GM12878 (cell line): ENCODE data around the gene SETBP1. TPM values are rescaled to one million over a fixed set of nuclear protein-coding genes. Genes with fewer than 3 reads are reported as not detected.

Experiments
- ATAC-seq: fragments of 200-7000 bp; cut with Tn5 transposase; 3 replicates; pipeline ENCODE4 v1.9.1; 2020; ENCODE audit warnings: mild to moderate bottlenecking, moderate library complexity
- BruUV-seq: library from RNA; stranded (reverse); fragments of 400-500 nt; replicated peaks from 2 replicates; lab custom pipeline; 2021; lab: Mats Ljungman, UMichigan
- CTCF ChIA-PET: fragments of 300-600 bp; sonication (Branson Sonifier 250); formaldehyde crosslinking; extraction: SDS; loops from one replicate; lab custom pipeline; 2021; ENCODE audit warnings: inconsistent platforms; lab: Yijun Ruan, JAX
- POLR2A ChIA-PET: fragments of 350-600 bp; formaldehyde crosslinking; extraction: SDS; loops from one replicate; lab custom pipeline; 2021; ENCODE audit warnings: inconsistent platforms; lab: Charles Lee
- RAD21 ChIA-PET: fragments of 300-600 bp; sonication (Branson Sonifier 250); formaldehyde crosslinking; loops from one replicate; lab custom pipeline; 2023; ENCODE audit warnings: antibody characterized with exemption; ENCODE audit not compliant: unreplicated experiment; lab: Charles Lee
- SMC1A ChIA-PET: fragments of 300-600 bp; sonication (Branson Sonifier 250); formaldehyde crosslinking; loops from one replicate; lab custom pipeline; 2023; ENCODE audit not compliant: unreplicated experiment, uncharacterized antibody; lab: Charles Lee
- DNase-seq: peaks from one replicate; pipeline ENCODE4 v3.0.0-alpha.2; 2011; ENCODE audit warnings: low read depth, low spot score
- FAIRE-seq: peaks from 3 replicates; lab custom pipeline; 2011; peaks lifted over from hg19 to GRCh38; lab: Jason Lieb, UNC
- H2AFZ ChIP-seq: 2 replicates; pipeline ENCODE4 v1.6.0; 2011; ENCODE audit warnings: low read depth, low read length, control low read depth; ENCODE audit not compliant: control insufficient read depth
- H3K27ac ChIP-seq: 2 replicates; pipeline ENCODE4 v1.5.1; 2011; ENCODE audit warnings: control low read depth; ENCODE audit not compliant: control insufficient read depth, insufficient read depth
- H3K27me3 ChIP-seq, 2 experiments: replicated peaks in 1 of 2; 2 replicates each; pipeline versions ENCODE4 v1.6.0 to v1.6.1; 2011; ENCODE audit warnings: low read length in 1 of 2; ENCODE audit not compliant: control insufficient read depth in 2 of 2, insufficient read depth in 2 of 2
- H3K36me3 ChIP-seq, 2 experiments: 2 replicates each; pipeline ENCODE4 v1.5.1; 2011; ENCODE audit warnings: low read length in 1 of 2; ENCODE audit not compliant: control insufficient read depth in 2 of 2, insufficient read depth in 2 of 2
- H3K4me1 ChIP-seq: 2 replicates; pipeline ENCODE4 v1.6.1; 2011; ENCODE audit warnings: mild to moderate bottlenecking, low read length, moderate library complexity, mixed read lengths; ENCODE audit not compliant: control insufficient read depth, insufficient read depth
- H3K4me2 ChIP-seq: 2 replicates; pipeline ENCODE4 v1.6.0; 2011; ENCODE audit warnings: control low read depth; ENCODE audit not compliant: control insufficient read depth, insufficient read depth
- H3K4me3 ChIP-seq: fragments of 200-600 bp; sonication (generic); 2 replicates; pipeline ENCODE4 v1.5.1; 2016
- H3K79me2 ChIP-seq: 2 replicates; pipeline ENCODE4 v1.6.0; 2011; ENCODE audit warnings: low read length; ENCODE audit not compliant: control insufficient read depth, insufficient read depth
- H3K9ac ChIP-seq: 2 replicates; pipeline ENCODE4 v1.8.0; 2011; ENCODE audit warnings: low read length, control low read depth, mixed read lengths; ENCODE audit not compliant: control insufficient read depth, insufficient read depth
- H3K9me3 ChIP-seq: replicated peaks from 3 replicates; pipeline ENCODE4 v1.5.1; 2011; ENCODE audit warnings: mild to moderate bottlenecking, low read length; ENCODE audit not compliant: control insufficient read depth, insufficient read depth
- H4K20me1 ChIP-seq: 2 replicates; pipeline ENCODE4 v1.6.0; 2011; ENCODE audit not compliant: control insufficient read depth, insufficient read depth
- BCL11A ChIP-seq: IDR thresholded peaks from 2 replicates; pipeline ENCODE4 v1.6.1; 2011; ENCODE audit warnings: low read depth, low read length
- CBX5 ChIP-seq: sonication (generic); IDR thresholded peaks from 2 replicates; pipeline ENCODE4 v1.6.1; 2016; ENCODE audit warnings: low read depth, moderate library complexity, mild to moderate bottlenecking, inconsistent platforms
- CEBPZ ChIP-seq: fragments of 150-350 bp; IDR thresholded peaks from 2 replicates; pipeline ENCODE4 v1.6.1; 2016; ENCODE audit warnings: low read depth, low read length
- HDAC6 ChIP-seq: fragments of 200-600 bp; sonication (generic); IDR thresholded peaks from one replicate; pipeline ENCODE4 v1.8.0; 2017; ENCODE audit warnings: antibody characterized with exemption; ENCODE audit not compliant: unreplicated experiment
- NFYA ChIP-seq: IDR thresholded peaks from 2 replicates; pipeline ENCODE4 v1.6.1; 2011; ENCODE audit warnings: low read depth, mild to moderate bottlenecking, low read length, improper control_type of control experiment, borderline replicate concordance
- NR2C1 ChIP-seq: fragments of 450-650 bp; IDR thresholded peaks from 2 replicates; pipeline ENCODE4 v1.6.1; 2017; ENCODE audit warnings: antibody characterized with exemption, mild to moderate bottlenecking, moderate library complexity
- RUNX3 ChIP-seq: IDR thresholded peaks from 2 replicates; pipeline ENCODE4 v1.6.1; 2012; ENCODE audit warnings: low read length, inconsistent platforms
- SIX5 ChIP-seq: IDR thresholded peaks from 2 replicates; pipeline ENCODE4 v1.6.1; 2011; ENCODE audit warnings: mild to moderate bottlenecking, low read depth, low read length, moderate library complexity; ENCODE audit not compliant: severe bottlenecking
- SUZ12 ChIP-seq: fragments of 200-600 bp; sonication (generic); IDR thresholded peaks from one replicate; pipeline ENCODE4 v1.6.1; 2018; ENCODE audit warnings: antibody characterized with exemption, mild to moderate bottlenecking; ENCODE audit not compliant: unreplicated experiment
- TAF1 ChIP-seq: IDR thresholded peaks from 2 replicates; pipeline ENCODE4 v1.6.1; 2011; ENCODE audit warnings: mild to moderate bottlenecking, low read depth, low read length, borderline replicate concordance
- ZNF384 ChIP-seq: IDR thresholded peaks from 2 replicates; pipeline ENCODE4 v1.6.1; 2012; ENCODE audit warnings: low read depth, mild to moderate bottlenecking, low read length, improper control_type of control experiment, borderline replicate concordance
- ZZZ3 ChIP-seq: IDR thresholded peaks from 2 replicates; pipeline ENCODE4 v1.6.1; 2011; ENCODE audit warnings: low read depth; ENCODE audit not compliant: control insufficient read depth, insufficient read length
- WGBS: methylation state at CpG from one replicate; pipeline ENCODE4 v1.1.6; 2016; ENCODE audit warnings: low lambda C conversion rate; ENCODE audit not compliant: insufficient replicate concordance, insufficient coverage; ENCODE audit errors: missing lambda C conversion rate; 5-methylcytosine and 5-hydroxymethylcytosine counted together
- in situ Hi-C: fragments of 300-500 bp; cut with MboI; formaldehyde crosslinking; loops from 9 replicates; pipeline ENCODE4 v1.14.3; 2018; ENCODE audit warnings: mixed read lengths
- intact Hi-C: fragments of 100-400 bp; cut with micrococcal nuclease; formaldehyde crosslinking; loops from one replicate; pipeline ENCODE4 v1.14.2; 2022; ENCODE audit not compliant: unreplicated experiment
- polyA plus RNA-seq, 11 experiments: library from polyadenylated mRNA; depleted of rRNA in 4 of 11; unstranded in 6 of 11; stranded (reverse) in 5 of 11; fragments of >200 nt; fragmentation: Nextera tagmentation in 4 of 11; fragmentation: Illumina TruSeq in 1 of 11; extraction: Ambion mirVana in 4 of 11; extraction: Trizol in 1 of 11; gene quantifications; 1 replicate in 1 of 11; 2 replicates in 10 of 11; pipeline versions ENCODE4 v1.2.1 to v1.2.3, GENCODE V29; 2011 to 2016; ENCODE audit warnings: inconsistent platforms in 2 of 11, missing spikeins in 2 of 11, low read depth in 1 of 11
- total RNA-seq, 4 experiments: library from RNA; depleted of rRNA in 3 of 4; stranded (reverse); fragments of >200 nt in 3 of 4; fragmentation: Illumina TruSeq in 1 of 4; extraction: Trizol in 1 of 4; gene quantifications; 2 replicates each; pipeline versions ENCODE4 v1.2.1 to v1.2.3, GENCODE V29; 2013 to 2021
- TF ChIP-seq, protein P1 (sequence below): IDR thresholded peaks from 2 replicates; pipeline ENCODE4 v1.6.1; 2011; ENCODE audit warnings: borderline replicate concordance, low read depth, mild to moderate bottlenecking, moderate library complexity, mixed read lengths, low read length; ENCODE audit not compliant: insufficient read depth; ENCODE audit errors: extremely low read length

The SETBP1 gene
- total and polyA plus RNA-seq, 10 of the 15 experiments (the other 5 are each of a cell fraction or from before 2014, with no cell fraction given), result 0.99 to 29.7 (median 8.3) TPM

DNA sequence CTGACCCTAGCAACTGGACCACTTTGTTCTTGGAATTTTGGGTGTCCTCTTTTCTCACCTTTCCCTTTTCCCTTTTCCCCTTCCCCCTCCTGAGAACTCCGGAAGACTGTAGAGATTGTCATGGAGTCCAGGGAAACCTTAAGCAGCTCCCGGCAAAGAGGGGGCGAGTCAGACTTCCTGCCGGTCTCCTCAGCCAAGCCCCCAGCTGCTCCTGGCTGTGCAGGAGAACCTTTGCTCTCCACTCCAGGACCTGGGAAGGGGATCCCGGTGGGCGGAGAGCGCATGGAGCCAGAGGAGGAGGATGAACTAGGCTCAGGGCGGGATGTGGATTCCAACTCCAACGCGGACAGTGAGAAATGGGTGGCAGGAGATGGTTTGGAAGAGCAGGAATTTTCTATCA lies 20.5 kb downstream of the SETBP1 start:
- CTCF ChIA-PET, result interaction anchor here (0.9 to 4.7 kb wide), 5 partner anchors 9 to 141 kb away, joined by 3 to 25 read pairs (median 4); no protein-coding TSS in a partner anchor
- no peaks in the 10 kb centered on the region; a peak in 1 of 4 replicates for H3K36me3 ChIP-seq
- FAIRE-seq, result no peak
- peaks cover 2% of the 10 kb centered on the region for H3K4me1 ChIP-seq
- no peak for DNase-seq
- intact Hi-C loops, result no loop called here
- BruUV-seq, result no TSS peak
- no peaks in the 10 kb centered on the region; the same call in none of the 2 replicates for H3K79me2 ChIP-seq
- H2AFZ ChIP-seq, result no peak overlapping the region
- H3K9me3 ChIP-seq, result no peaks in the 10 kb centered on the region
- TF ChIP-seq BCL11A (no peak), CBX5 (no peak), ZNF384 (no peak), TAF1 (no peak), HDAC6 (no peak), SUZ12 (no peak), SIX5 (no peak), NFYA (no peak), ZZZ3 (no peak), RUNX3 (no peak), NR2C1 (no peak), CEBPZ (no peak)
- TF ChIP-seq, protein P1, sequence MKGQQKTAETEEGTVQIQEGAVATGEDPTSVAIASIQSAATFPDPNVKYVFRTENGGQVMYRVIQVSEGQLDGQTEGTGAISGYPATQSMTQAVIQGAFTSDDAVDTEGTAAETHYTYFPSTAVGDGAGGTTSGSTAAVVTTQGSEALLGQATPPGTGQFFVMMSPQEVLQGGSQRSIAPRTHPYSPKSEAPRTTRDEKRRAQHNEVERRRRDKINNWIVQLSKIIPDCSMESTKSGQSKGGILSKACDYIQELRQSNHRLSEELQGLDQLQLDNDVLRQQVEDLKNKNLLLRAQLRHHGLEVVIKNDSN, result no peak
- H4K20me1 ChIP-seq, result no peaks in the 10 kb centered on the region
- H3K27me3 ChIP-seq, result no peaks in the 10 kb centered on the region
- no peak overlapping the region for H3K27ac ChIP-seq
- no peak overlapping the region for H3K4me3 ChIP-seq
- H3K9ac ChIP-seq, result no peak overlapping the region
- in situ Hi-C loops, result no loop called here
- SMC1A ChIA-PET, result interaction anchor here (1.3 to 22.0 kb wide), 10 partner anchors 8 to 684 kb away, joined by 3 to 216 read pairs (median 6); no protein-coding TSS in a partner anchor
- ATAC-seq, result no peak
- H3K4me2 ChIP-seq, result no peak overlapping the region
- RAD21 ChIA-PET, result interaction anchor here (0.7 to 2.2 kb wide), 8 partner anchors 14 to 511 kb away, joined by 3 to 13 read pairs (median 5); no protein-coding TSS in a partner anchor
- WGBS, result 76% methylated on average over 10 of the region's 10 CpGs
- POLR2A ChIA-PET, result interaction anchor here (0.6 to 1.4 kb wide), 6 partner anchors 11 to 29 kb away, joined by 3 to 4 read pairs (median 4); partner anchors contain the start of gene SETBP1
